ENCODE results near the gene C16orf54.
"Not testable (repeated sequence)": the region's sequence is repeated elsewhere in the genome, so short reads cannot be mapped to it uniquely, and the experiment has no call there.

The C16orf54 gene

DNA sequence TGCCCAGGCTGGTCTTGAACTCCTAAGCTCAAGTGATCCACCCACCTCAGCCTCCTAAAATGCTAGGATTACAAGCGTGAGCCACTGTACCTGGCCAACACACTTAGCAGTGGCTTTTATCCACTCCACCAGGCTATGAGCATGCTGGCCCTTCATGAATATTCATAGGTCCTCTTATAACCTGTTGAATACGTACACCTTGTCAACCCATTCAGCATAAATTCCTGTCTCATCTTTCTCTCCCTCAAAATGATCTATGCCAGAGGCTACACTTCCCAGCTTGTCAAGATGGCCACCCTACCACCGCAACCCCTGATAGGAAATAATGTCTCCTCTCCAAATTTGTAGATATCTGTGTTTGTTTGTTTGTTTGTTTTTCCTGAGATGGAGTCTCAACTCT is 21.3 kb upstream of the C16orf54 start:
- no peak for DNase-seq (ENCODE audit: low read depth in 2 of 2)

DNA sequence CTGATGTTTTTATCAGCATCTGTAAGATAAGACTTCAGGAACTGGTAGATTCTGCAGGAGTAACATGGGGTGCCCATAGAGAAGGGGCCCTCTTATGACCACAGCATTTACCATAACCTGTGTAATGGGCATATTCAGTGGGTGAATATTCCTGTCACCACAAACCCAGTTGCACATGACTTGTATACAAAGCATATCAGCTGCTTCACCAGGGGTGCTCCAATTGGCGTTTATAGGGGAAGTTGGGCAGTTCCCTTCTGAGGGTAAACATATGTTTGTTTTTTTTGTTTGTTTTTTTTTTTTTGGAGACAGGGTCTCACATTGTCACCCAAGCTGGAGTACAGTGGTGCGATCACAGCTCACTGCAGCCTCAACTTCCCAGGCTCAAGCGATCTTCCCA is 20.8 kb upstream of the C16orf54 start:
- no peak for DNase-seq (ENCODE audit: low read depth in 2 of 2)

DNA sequence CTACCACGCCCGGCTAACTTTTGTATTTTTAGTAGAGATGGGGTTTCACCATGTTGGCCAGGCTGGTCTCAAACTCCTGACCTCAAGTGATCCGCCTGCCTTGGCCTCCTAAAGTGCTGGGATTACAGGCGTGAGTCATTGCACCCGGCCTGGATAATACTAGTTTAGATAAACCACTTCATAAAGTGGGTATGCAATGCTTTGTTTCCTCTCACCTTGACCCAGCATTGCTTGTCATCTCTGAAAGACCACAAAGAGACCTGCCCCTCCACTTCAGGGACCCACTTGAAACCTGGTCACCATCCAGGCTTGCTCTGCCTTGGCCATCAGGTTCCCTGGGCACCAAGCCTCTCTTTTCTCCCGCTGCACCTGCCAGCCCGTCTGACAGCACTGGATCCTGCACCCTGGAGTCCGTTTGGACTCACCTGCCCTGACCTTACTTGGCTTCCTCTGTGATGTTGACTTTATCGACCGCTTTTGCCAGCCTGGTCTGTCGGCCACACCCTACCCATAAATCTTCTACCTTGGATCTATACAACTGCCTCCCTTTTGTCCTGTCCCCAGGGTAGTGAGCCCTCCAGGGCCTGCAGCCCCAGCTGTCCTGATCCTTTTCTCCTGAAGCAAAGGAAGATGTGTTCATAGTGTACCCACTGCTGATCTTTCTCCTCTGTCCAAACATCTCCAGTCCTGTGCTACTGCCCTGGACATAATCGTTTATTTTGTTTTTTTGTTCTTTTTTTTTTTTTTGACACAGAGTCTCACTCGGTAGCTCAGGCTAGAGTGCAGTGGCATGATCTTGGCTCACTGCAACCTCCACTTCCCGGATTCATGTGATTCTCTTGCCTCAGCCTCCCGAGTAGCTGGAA is 19.6 kb upstream of the C16orf54 start:
- no peak for DNase-seq (ENCODE audit: low read depth in 2 of 2)

DNA sequence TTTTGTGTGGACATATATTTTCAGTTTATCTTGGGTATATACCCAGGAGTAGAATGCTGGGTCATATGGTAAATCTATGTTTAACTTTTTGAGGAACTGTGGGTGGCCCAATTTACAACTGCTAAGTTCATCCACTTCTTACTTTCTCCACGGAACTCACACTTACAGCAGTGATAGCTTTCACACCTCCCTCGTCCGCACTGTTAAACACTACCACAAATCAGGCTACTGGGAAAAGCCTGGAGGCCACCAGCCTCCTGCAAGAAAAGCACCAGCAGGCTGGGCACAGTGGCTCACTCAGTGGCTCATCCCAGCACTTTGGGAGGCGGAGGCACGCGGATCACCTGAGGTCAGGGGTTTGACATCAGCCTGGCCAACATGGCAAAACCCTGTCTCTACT is 17.5 kb upstream of the C16orf54 start:
- no peak for DNase-seq (ENCODE audit: low read depth in 2 of 2)

DNA sequence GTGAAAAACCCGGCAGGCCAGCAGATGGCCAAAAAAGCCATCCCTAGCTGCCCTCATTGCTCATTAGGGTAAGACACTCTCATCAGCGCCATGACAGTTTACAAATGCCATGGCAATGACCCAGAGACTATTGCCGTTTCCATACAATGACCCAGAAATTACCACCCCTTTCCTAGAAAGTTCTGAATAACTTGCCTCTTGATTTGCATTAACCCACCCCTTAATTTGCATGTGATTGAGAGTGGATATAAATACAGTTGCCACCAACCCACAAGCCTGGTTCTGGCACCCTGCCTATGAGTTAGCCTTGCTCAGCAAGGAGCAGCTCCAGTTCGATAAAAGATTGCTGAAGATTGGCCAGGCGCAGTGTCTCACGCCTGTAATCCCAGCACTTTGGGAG is 16.1 kb upstream of the C16orf54 start:
- no peak for DNase-seq (ENCODE audit: low read depth in 2 of 2)

DNA sequence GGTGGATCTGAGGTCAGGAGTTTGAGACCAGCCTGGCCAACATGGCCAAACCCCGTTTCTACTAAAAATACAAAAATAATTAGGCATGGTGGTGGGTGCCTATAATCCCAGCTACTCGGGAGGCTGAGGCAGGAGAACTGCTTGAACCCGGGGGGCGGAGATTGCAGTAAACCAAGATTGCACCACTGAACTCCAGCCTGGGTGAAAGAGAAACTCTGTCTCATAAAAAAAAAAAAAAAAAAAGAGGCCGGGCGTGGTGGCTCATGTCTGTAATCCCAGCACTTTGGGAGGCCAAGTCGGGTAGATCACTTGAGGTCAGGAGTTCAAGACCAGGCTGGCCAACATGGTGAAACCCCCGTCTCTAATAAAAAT is 15.5 kb upstream of the C16orf54 start:
- DNase-seq (ENCODE audit: low read depth in 2 of 2): not testable (repeated sequence)

DNA sequence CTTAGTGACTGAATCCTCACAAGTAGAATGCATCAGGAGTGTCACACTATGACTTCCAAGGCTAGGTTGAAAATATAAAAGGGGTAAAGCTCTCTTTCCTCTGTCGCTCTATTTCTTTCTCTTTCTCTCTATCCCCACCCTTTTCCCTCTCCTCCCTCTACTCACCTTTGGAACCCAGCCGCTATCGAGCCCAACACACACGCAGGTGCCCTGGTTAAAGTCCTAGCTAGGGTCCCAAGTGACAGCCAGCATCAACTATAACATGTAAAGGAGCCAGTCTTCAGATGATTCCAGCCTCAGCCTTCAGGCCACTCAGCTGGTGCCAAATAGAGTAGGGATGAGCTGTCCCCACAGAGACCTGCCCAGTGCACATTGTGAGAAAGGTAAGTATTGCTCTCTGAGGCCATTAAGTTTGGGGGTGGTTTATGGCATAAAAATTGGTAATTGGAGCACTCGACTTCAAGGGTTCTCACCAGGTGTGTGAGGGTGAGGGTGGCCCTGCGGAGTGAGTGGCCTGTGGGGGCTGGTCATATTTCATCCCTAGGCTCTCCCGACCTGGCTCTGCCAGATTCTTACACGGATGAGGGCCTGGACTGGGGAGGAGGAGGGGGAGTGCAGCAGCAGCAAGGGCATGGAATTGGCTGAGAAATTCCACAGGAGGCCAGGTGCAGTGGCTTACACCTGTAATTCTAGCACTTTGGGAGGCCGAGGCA is 14.9 kb upstream of the C16orf54 start:
- DNase-seq (ENCODE audit: low read depth in 2 of 2): no peak

DNA sequence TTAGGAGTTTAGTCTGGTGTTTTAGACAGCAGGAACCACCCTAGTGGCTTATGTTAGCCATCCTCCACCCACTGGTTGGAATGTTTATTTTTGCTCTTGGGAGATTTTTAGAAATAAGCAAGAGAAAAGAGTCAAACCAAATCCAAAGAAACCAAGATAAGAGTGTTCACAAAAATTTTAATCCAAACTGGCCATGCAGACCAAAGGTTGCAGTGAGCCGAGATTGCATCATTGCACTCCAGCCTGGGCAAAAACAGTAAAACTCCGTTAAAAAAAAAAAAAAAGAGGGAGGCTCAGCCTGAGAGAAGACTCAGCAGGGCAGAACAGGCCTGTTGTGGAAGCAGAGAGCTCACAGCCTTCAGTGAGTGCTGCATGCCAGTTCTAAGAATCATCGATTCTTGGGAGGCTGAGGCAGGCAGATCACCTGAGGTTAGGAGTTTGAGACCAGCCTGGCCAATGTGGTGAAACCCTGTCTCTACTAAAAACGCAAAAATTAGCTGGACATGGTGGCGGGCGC is 12.2 kb upstream of the C16orf54 start:
- no peak for DNase-seq (ENCODE audit: low read depth in 2 of 2)

DNA sequence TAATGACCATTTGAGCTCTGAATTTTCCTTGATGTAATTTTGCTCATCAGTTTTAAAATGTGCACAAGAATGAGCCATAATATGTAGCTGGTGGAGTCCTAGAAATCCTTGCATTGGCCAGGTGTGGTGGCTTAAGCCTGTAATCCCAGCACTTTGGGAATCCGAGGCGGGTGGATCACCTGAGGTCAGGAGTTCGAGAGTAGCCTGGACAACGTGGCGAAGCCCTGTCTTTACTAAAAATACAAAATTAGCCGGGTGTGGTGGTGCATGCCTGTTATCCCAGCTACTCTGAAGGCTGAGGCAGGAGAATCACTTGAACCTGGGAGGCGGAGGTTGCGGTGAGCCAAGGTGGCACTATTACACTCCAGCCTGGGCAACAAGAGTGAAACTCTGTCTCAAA is 11.3 kb upstream of the C16orf54 start:
- not testable (repeated sequence) for DNase-seq (ENCODE audit: low read depth in 2 of 2)

DNA sequence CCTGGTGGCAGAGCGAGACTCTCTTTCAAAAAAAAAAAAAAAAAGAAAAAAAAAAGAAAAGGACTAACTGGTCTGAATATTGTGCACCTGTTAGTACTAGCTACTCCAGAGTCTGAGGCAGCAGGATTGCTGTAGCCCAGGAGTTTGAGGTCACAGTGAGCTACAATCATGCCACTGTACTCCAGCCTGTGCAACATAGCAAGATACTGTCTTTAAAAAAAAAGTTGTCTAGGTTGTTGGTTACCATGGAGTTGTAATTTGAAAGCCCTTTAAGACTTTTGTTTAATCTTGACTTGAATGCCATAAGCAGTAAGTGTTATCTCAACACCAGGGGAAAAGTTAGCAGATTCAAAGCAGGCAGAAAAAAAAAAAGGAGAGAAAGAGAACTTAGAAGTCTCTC is 10.9 kb upstream of the C16orf54 start:
- DNase-seq (ENCODE audit: low read depth in 2 of 2): no peak

DNA sequence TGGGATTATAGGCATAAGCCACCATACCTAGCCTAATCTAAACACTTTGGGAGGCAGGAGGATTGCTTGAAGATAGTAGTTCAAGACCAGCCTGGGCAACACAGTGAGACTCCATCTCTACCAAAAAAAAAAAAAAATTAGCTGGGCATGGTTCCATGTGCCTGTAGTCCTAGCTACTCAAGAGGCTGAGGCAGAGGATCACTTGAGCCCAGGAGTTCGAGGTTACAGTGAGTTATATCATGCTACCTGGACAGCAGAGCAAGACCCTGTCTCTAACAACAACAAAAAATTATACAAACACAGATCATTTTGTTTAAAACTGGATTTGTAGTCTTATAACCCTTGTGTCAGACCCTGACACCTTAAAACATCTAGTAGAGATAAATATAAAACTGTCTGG is 7.7 kb upstream of the C16orf54 start:
- no peak for DNase-seq (ENCODE audit: low read depth in 2 of 2)

DNA sequence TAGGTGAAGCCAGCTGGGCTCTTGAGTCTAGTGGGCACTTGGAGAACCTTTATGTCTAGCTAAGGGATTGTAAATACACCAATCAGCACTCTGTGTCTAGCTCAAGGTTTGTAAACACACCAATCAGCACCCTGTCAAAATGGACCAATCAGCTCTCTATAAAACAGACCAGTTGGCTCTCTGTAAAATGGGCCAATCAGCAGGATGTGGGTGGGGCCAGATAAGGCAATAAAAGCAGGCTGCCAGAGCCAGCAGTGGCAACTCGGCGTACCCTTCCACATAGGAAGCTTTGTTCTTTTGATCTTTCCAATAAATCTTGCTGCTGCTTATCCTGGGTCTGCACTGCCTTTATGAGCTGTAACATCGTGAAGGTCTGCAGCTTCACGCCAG is 3.0 kb upstream of the C16orf54 start:
- DNase-seq (ENCODE audit: low read depth in 2 of 2): not testable (repeated sequence)

DNA sequence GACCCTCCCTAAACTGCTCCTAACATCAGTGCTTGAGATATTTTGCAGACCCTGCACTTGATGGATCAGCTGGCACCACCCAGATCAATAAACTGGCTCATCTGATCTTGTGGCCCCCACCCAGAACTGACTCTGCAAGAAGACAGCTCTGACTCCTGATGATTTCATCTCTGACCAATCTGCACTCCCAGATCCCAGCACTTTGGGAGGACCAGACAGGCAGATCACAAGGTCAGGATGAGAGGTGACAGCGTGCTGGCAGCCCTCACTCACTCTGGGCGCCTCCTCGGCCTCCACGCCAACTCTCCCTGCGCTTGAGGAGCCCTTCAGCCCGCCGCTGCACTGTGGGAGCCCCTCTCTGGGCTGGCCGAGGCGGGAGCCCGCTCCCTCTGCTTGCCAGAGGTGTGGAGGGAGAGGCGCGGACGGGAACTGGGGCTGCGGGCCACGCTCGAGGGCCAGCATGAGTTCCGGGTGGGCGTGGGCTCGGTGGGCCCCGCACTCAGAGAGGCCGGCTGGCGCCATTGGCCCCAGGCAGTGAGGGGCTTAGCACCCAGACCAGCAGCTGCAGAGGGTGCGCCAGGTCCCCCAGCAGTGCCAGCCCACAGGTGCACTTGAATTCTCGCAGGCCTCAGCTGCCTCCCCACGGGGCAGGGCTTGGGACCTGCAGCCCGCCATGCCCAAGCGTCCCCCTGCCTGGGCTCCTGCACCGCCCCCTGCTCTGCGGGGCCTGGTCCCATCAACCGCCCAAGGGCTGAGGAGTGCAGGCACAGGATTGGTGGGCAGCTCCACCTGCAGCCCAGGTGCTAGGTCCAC is 2.4 kb upstream of the C16orf54 start:
- no peak for DNase-seq (ENCODE audit: low read depth in 2 of 2)

DNA sequence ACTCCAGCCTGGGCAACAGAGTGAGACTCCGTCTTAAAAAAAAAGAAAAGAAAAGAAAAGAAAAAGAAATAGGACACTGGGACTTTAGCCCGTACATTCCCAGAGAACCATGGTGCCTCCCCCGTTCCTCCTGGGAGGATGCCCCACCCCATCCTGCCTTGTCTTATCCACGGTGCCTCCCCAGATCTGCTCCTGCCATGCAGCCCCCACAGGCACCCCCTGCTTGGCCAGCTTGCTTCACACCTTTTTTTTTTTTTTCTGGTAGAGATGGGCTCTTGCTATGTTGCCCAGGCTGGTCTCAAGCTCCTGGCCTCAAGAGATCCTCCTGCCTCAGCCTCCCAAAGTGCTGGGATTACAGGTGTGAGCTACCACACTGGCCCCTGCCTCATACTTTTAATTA is 728 bp upstream of the C16orf54 start:
- DNase-seq (ENCODE audit: low read depth in 2 of 2): not testable (repeated sequence)

DNA sequence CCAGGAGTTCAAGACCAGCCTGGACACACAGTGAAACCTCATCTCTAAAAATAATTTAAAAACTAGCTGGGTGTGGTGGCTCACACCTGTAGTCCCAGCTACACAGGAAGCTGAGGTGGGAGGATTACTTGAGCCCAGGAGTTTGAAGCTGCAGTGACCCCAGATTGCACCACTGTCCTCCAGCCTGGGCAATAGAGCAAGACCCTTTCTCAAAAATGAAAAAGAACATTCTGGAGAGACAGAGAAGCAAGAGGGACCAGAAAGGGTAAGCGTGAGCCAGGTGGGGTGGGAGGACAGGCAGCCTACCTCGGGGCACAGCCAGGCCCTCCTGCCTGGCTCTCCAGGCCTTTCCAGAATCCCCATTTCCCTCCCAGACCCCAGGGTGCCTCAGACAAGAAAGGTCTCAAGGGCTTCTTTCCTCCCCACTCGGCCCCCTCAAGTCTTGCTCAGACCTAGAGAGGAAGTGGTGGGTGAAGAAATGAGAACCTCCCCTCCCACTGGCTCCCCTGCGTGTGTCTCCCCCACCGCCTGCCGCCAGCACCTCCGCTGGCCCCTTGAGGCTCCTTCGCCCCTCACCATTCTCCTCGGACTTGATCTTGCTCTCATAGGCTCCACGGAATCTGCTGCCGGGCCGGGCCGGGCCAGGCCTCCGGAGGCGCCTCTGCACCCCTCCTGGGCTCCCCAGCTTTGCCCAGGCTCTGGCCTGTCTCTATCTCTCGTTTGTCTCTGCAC is 503 bp downstream of the C16orf54 start:
- peak in 1 of 2 donors; percentile 29 for DNase-seq (ENCODE audit: low read depth in 2 of 2)

DNA sequence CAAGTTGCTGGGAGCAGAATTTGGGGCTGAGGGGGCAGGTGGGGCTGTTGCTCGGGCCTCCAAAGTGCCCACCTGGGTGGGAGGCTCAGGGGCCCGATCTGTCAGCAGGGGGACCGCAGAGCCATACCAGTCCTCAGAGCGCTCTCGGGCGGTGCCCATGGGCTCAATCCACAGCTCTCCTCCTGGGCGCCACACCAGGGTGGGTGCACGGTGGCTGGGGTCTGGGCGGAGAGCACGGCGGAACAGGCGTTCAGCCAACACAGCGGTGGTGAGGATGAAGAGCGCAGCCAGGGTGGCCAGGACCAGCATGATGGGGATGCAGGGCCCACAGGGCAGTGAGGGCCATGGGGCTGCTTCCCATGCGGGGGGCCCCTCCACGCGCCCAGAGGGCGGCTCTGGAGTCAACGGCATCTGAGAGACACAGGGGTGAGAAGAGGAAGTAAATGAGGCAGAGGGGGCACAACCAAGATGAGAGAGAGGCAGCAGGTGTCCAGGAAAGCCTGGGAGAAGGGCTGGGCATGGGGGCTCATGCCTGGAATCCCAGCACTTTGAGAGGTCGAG is 1.2 kb downstream of the C16orf54 start:
- DNase-seq (ENCODE audit: low read depth in 2 of 2): no peak

DNA sequence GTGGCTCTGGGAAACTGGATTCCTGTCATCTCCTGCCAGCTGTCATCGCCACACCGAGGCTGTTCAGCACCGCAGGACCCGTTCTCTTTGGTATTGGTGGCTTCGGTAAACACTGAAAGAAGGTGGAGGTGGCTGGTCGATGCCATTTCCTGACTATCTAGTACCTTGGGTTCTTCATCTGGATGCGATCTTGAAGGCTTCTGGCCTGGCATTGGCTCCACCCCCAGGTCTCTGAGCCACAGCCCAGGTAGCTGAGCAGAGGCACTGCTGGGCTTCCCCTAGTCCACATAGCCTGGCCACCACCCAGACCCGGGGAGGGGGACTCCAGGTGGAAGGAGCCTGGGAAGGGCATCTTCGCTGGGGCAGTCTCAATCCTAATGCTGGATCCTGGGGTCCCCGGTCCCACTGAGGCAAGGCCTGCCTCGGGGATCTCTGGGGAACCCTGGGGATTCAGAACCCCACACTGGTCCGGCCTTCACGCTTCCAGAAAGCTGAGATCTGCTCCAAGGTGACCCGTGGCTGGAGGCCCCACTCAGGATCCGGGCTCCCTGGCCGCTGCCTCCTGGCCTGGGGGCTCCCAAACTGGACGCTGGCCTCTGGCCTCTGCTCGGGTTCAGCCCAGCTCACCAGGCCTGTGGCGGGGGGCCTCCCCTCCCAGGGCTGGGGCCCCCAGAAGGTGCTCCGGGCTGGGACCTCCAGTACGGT is 1.8 kb downstream of the C16orf54 start:
- no peak for DNase-seq (ENCODE audit: low read depth in 2 of 2)

DNA sequence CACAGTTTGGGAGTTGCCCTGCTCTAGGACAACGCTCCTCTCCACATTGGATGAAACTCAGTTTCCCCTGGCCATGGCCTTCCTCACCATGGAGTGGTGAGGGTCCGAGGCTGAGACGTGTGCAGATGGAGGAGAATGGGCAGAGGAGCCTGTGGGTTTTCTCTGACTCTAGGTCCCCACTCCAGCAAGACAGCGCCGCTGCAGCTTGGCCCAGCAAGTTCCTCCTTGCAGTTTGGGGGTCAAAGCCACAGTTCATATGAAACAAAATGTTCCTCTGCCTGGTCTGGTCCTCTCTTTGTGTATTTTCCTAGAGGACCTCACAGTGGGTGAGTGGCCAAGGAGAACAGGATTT is 2.3 kb downstream of the C16orf54 start:
- no peak for DNase-seq (ENCODE audit: low read depth in 2 of 2)

DNA sequence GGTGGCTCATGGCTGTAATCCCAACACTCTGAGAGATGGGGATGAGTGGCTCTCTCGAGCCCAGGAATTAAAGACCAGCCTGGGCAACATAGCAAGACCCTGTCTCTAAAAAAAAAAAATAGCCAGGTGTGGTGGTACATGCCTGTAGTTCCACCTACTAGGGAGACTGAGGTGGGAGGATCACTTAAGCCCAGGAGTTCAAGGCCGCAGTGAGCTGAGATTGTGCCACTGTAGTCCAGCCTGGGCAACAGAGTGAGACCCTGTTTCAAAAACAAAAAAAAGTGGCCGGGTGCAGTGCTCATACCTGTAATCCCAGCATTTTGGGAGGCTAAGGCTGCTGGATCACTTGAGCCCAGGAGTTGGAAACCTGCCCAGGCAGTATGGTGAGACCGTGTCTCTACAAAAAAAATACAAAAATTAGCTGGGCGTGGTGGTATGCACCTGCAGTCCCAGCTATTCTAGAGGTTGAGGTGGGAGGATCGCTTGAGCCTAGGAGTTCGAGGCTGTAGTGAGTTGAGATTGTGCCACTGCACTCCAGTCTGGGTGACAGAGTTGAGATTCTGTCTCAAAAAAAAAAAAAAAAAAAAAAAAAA is 3.0 kb downstream of the C16orf54 start:
- DNase-seq (ENCODE audit: low read depth in 2 of 2): no peak

DNA sequence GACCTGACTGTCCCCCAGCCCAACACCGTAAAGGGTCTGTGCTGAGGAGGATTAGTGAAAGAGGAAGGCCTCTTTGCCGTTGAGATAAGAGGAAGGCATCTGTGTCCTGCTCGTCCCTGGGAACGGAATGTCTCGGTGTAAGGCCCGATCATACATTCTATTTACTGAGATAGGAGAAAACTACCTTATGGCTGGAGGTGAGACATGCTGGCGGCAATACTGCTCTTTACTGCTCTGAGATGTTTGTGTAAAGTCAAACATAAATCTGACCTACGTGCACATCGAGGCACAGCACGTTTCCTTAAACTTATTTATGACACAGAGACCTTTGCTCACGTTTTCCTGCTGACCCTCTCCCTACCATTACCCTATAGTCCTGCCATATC is 5.2 kb downstream of the C16orf54 start:
- not testable (repeated sequence) for DNase-seq (ENCODE audit: low read depth in 2 of 2)
